HG02885 (cell line): ENCODE measurements around the gene STARD3.

ENCODE experiments used
- ATAC-seq: cut with Tn5 transposase; IDR thresholded peaks from one replicate; pipeline ENCODE4 v1.9.1; 2021; ENCODE audit warnings: mild to moderate bottlenecking; ENCODE audit not compliant: unreplicated experiment, poor library complexity

STARD3 gene

DNA sequence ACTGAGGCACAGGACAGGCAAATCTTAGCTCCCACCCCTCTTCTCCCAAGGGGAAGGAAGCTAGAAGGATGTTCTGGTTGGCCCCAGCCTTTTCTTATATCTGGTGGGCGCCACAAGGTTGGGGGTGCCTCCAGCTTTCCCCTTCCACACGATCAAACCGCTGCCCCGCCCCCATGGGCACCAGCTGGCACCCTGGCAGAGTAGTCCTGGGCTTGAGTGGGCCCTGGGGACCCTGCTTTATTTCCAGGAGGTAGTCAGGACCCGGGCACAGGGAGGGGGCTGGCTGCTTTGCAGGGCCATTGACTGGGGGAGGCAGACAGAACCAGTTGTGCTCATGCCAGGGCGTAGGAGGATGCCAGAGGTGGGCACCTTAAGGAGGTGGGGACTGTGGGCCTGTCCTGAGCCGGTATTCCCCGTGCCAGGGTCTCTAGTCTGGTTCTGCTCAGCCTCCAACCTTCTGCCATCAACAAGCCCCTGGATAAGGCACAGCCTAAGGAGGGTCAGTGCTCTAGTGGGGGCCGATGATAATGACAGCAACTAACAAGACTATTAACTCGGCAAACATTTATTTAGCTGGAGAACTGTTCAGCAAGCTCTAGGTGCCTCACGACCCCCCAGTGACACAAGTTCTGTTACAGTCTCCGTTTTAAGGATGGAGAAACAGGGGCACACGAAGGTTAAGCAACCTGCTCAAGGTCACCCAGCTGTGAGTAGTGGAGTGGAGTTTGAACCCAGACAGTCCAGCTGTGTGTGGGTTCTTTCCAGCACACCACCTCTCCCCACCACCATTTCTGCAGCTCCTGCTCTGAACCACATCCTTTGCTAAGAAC lies 17.8 kb upstream of the STARD3 start:
- ATAC-seq: no peak

DNA sequence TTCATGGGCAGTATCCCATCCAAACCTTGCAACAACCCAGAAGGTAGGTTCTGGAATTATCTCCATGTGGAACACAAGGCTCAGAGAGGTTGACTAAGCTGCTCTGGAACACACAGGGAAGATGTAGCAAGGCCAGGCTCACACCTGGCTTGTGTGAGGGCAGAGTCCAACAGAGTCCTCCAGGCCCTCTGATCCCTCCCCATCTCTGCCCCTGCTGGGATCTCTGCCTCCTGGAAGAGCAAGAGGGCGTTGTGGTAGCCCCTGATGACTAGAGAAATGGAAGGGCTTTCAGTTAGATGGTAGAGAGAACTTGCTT lies 17.2 kb upstream of the STARD3 start:
- ATAC-seq: no peak

DNA sequence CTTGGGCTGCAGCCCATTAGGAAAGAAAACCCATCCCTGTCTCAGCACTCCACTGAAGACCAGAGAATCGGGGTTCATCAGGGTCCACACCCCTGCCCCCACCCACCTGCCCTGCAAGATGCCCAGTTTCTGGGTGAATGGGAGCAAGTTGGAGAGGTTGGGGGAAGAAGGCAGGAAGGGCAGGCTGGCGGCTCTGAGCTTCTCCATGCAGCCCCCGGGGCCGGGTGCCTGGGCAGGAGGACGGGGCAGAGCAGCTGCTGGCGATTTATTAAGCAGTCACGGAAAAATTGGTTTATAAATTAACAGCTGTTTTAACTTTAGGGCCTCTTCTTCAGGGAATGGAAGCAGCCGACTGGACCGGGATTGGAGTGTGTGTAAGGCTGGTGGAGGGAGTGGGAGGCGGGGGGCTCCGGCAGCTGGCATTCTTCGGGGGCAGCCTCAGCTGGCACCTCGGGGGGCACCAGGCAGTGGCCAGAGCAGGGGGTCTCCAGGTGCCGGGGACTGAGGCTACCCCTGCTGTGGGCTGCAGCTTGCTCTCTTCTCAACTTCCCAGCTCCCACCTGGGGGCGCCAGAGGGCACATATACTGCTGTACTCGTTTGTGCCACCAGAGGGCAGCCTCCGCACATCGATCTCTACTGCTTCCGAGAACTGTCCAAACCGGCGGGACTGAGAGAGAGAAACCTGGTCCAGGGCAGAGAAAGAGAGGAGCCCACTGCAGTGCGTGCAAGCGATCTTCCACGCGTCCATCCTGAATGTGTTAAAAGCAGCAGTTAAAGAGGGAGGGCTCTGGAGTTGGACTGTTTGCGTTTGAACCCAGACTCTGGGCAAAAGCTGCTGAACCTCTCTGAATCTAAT lies 15.2 kb upstream of the STARD3 start:
- ATAC-seq: peak; percentile 66

DNA sequence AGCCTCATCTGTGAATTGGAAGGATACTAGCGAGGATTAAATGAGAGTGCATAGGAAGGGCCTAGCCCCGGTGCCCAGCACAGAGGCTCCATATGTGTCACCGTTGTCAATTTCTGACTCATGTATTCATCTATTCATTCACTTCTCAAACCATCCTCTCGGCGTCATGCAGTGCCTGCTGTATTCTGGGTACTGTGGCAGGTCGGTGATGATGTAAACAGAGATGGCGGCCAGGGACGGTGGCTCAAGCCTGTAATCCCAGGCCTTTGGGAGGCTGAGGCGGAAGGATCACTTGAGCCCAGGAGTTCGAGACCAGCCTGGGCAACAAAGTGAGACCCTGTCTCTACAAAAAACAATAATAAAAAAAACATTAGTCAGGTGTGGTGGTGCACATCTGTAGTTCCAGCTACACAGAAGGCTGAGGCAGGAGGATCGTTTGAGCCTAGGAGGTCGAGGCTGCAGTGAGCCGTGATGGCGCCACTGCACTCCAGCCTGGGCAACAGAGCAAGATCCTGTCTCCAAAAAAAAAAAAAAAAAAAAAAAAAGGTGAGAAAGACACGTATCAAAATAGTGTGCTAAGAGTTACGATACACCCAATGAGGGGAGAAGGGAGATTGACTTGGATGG lies 14.5 kb upstream of the STARD3 start:
- peak; percentile 20 for ATAC-seq

- no peak for ATAC-seq
These were observed 13.5 kb upstream of the STARD3 start for GRCh38 chr17:39623356-39623950.

DNA sequence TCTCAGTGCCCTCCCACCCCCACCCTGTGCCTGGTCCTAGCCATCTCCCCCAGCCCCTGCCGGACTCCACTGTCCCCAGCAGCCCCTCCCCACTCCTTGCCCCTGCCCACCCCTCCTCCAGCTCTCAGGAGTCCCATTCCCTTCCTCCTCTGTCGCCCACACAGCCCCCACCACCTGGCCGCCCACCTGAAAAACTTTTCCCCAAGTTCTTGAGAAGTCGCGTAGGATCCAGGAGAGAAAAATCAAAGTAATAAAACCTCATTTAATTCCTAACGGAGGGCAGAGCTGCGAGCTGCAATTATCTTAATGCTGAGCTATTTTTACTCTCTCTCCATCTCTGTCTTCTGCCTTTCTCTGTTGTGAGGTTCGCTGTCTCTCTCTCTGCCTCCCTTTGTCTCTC lies 12.6 kb upstream of the STARD3 start:
- no peak for ATAC-seq

- ATAC-seq: no peak
These were observed 11.7 kb upstream of the STARD3 start for GRCh38 chr17:39625198-39625785.

DNA sequence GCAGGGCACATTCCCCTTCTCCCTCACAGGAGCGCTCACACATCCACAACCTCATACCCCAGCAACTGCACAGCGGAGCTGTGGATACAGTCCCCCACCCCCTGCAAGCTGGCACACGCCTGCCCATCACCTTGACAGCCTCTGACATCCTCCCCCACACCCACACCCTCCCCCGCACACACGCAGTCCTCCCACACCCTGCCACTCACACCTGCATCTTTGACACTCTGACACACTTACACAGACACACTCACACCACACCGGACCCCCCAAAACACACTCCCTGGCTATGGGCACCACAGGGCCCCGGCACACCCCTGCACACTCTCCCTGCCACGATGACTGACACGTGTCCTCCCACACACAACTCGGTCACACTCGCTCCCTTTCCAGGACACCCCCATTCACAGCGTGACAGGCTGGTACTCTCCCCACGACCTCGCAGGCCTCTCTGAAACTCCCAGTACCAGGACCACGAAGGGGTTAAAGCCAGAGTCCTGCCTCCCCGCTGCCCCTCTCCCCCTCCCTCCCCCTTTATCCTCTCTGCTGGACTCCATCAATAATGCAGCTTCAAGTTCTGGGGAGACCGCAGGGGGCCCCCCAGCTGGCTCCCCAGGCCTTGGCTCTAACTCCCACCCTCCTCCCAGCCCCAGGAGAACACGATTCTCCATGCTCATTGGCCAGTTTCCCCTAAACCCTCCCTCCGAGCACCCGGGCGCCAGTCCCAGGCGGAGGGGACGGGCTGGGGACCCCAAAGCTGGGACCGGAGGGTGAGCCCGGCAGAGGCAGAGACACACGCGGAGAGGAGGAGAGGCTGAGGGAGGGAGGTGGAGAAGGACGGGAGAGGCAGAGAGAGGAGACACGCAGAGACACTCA lies 10.5 kb upstream of the STARD3 start, which contains the start of gene PPP1R1B:
Gene PPP1R1B (plus strand): TSS at position 782 of the 876 bp plus-strand sequence. CDS start 441 bp downstream, outside the sequence.
- ATAC-seq: no peak

GRCh38 chr17:39627047-39627711 lies 9.8 kb upstream of the STARD3 start:
- ATAC-seq: no peak

GRCh38 chr17:39627712-39628516 lies 9.0 kb upstream of the STARD3 start:
- ATAC-seq: no peak

- ATAC-seq: no peak
These were observed 8.1 kb upstream of the STARD3 start for GRCh38 chr17:39628655-39629493.

GRCh38 chr17:39629494-39629880 lies 7.5 kb upstream of the STARD3 start:
- no peak for ATAC-seq

- no peak for ATAC-seq
These were observed 7.0 kb upstream of the STARD3 start for GRCh38 chr17:39629898-39630297.

GRCh38 chr17:39631403-39631802 lies 5.5 kb upstream of the STARD3 start:
- ATAC-seq: no peak

GRCh38 chr17:39632153-39632941 lies 4.6 kb upstream of the STARD3 start:
- no peak for ATAC-seq

- ATAC-seq: no peak
These were observed 3.3 kb upstream of the STARD3 start for GRCh38 chr17:39633570-39634183.
